Transverse colon (tissue), 4 donors: ENCODE results near the gene CASKIN2. TPM values are rescaled to one million over a fixed set of nuclear protein-coding genes. Genes with fewer than 3 reads are reported as not detected.
A peak's percentile ranks its signal among the peaks of the same experiment; 100 is the strongest.

ENCODE experiments used
- DNase-seq: peaks from one replicate; pipeline ENCODE4 v3.0.0-alpha.2; 2019
- H3K27ac ChIP-seq, 4 donors: fragments of 200-600 bp; sonication (generic); 2 replicates each; pipeline ENCODE4 v1.5.1; 2016 to 2018; ENCODE audit warnings: inconsistent platforms in 4 of 4
- H3K27me3 ChIP-seq: fragments of 200-600 bp; sonication (generic); 2 replicates; pipeline ENCODE4 v1.5.1; 2017; ENCODE audit warnings: inconsistent platforms
- H3K36me3 ChIP-seq, 4 donors: fragments of 200-600 bp; sonication (generic); 2 replicates each; pipeline ENCODE4 v1.5.1; 2017 to 2019; ENCODE audit warnings: inconsistent platforms in 4 of 4
- H3K4me1 ChIP-seq, 4 donors: fragments of 200-600 bp; sonication (generic); 2 replicates each; pipeline ENCODE4 v1.5.1; 2017 to 2020; ENCODE audit warnings: inconsistent platforms in 4 of 4
- H3K4me3 ChIP-seq, 4 donors: fragments of 200-600 bp; sonication (generic); 1 replicate in 1 of 4; 2 replicates in 3 of 4; pipeline versions ENCODE4 v1.5.1 to v1.6.1; 2017 to 2019; ENCODE audit warnings: inconsistent platforms in 4 of 4
- H3K9me3 ChIP-seq, 2 donors: fragments of 200-600 bp; sonication (generic); 2 replicates each; pipeline ENCODE4 v1.5.1; 2017 to 2019; ENCODE audit warnings: inconsistent platforms in 2 of 2
- CTCF ChIP-seq, 5 experiments: fragments of 200-600 bp in 3 of 5; fragments of 450-650 bp in 2 of 5; sonication (generic) in 3 of 5; IDR thresholded peaks; 1 replicate in 2 of 5; 2 replicates in 3 of 5; pipeline ENCODE4 v1.5.1; 2016 to 2017; ENCODE audit warnings: antibody characterized with exemption in 5 of 5, inconsistent platforms in 3 of 5, mild to moderate bottlenecking in 2 of 5, moderate library complexity in 1 of 5
- EP300 ChIP-seq: sonication (generic); formaldehyde crosslinking; IDR thresholded peaks from one replicate; pipeline ENCODE4 v1.6.1; 2017; ENCODE audit warnings: antibody characterized with exemption, low read depth
- POLR2A ChIP-seq: fragments of 450-650 bp; IDR thresholded peaks from one replicate; pipeline ENCODE4 v1.6.1; 2016; ENCODE audit warnings: antibody characterized with exemption, mild to moderate bottlenecking, moderate library complexity
- POLR2AphosphoS5 ChIP-seq, 3 donors: sonication (generic); formaldehyde crosslinking; IDR thresholded peaks; one replicate each; pipeline ENCODE4 v1.6.1; 2016; ENCODE audit warnings: antibody characterized with exemption in 3 of 3
- WGBS, 2 donors: methylation state at CpG; one replicate each; pipeline ENCODE4 v1.1.5; 2018; ENCODE audit warnings: low coverage in 1 of 2; 5-methylcytosine and 5-hydroxymethylcytosine counted together
- in situ Hi-C, 4 donors: fragments of 200-750 bp; cut with MboI; loops; one replicate each; pipeline versions ENCODE4 v1.15.0 to v1.15.1; 2017; ENCODE audit warnings: low sequenced_read_pairs in 3 of 4, low pct_ligation_motif_present in 1 of 4, low pct_unique_long_range_greater_than_20kb in 1 of 4
- intact Hi-C: fragments of 100-400 bp; cut with DNase I; formaldehyde crosslinking; loops from one replicate; pipeline ENCODE4 v1.15.1; 2023; ENCODE audit warnings: low total_unique reads
- total RNA-seq, 4 donors: library from RNA; depleted of rRNA; stranded (reverse); fragments of >200 nt; gene quantifications; one replicate each; pipeline ENCODE4 v1.1.0, GENCODE V29; 2016

CASKIN2 gene
- total RNA-seq, 4 donors from 2014 or later, result 16.5 to 128 (median 24.8) TPM

GRCh38 chr17:75530837-75531720 lies 15.7 kb upstream of the CASKIN2 start:
- Histone ChIP-seq H3K4me3 (no peak overlapping the region), H3K27me3 (no peaks in the 10 kb centered on the region), H3K9me3 (no peaks in the 10 kb centered on the region), H3K4me1 (peaks cover 17 to 74% (median 57%) of the 10 kb centered on the region in 4 donors), H3K27ac (peak overlapping the region; percentile 77 to 87 (median 82)), H3K36me3 (peaks cover 0 to 6% (median 3%) of the 10 kb centered on the region in 4 donors)
- TF ChIP-seq EP300, result no peak
- TF ChIP-seq POLR2AphosphoS5 (IDR thresholded peaks at IDR 0.05), result peak in 1 of 3 donors; percentile 3
- intact Hi-C loops (no loop called here), in situ Hi-C loops (no loop called here)
- WGBS, 2 donors, result 70 to 90% methylated on average over 5 to 19 of the region's 19 CpGs
- no peak for DNase-seq

- peak; percentile 82 for DNase-seq
- no peaks in the 10 kb centered on the region for H3K27me3 ChIP-seq
- H3K27ac ChIP-seq, result peak overlapping the region; percentile 87 to 96 (median 92)
- in situ Hi-C loops, result no loop called here
- peak overlapping the region; percentile 65 to 97 (median 76) for H3K4me3 ChIP-seq
- no peaks in the 10 kb centered on the region for H3K36me3 ChIP-seq
- TF ChIP-seq CTCF (IDR thresholded peaks at IDR 0.05) (no peak), POLR2AphosphoS5 (IDR thresholded peaks at IDR 0.05) (peak; percentile 74 to 90 (median 88)), POLR2A (peak; percentile 89), EP300 (no peak)
- H3K4me1 ChIP-seq, result peaks cover 0 to 53% (median 34%) of the 10 kb centered on the region in 4 donors
- 31 to 50% methylated on average over 4 to 13 of the region's 13 CpGs for WGBS, 2 donors
- no peaks in the 10 kb centered on the region for H3K9me3 ChIP-seq
- intact Hi-C loops, result no loop called here
Measured at GRCh38 chr17:75526555-75527270, 11.4 kb upstream of the CASKIN2 start.

- no peak for TF ChIP-seq POLR2A
- no peak for TF ChIP-seq CTCF (IDR thresholded peaks at IDR 0.05)
- no peak for TF ChIP-seq POLR2AphosphoS5 (IDR thresholded peaks at IDR 0.05)
- TF ChIP-seq EP300, result no peak
- in situ Hi-C loops, result no loop called here
- DNase-seq, result peak; percentile 45
- H3K9me3 ChIP-seq, result no peaks in the 10 kb centered on the region
- intact Hi-C loops, result no loop called here
- peak overlapping the region; percentile 87 to 96 (median 92) for H3K27ac ChIP-seq
- 5 to 6% methylated on average over 6 to 43 of the region's 60 CpGs for WGBS, 2 donors
- H3K36me3 ChIP-seq, result peaks cover 0 to 4% (median 0%) of the 10 kb centered on the region in 4 donors
- peak overlapping the region; percentile 65 to 97 (median 76) for H3K4me3 ChIP-seq
- H3K27me3 ChIP-seq, result no peaks in the 10 kb centered on the region
- peaks cover 0 to 46% (median 27%) of the 10 kb centered on the region in 4 donors for H3K4me1 ChIP-seq
Measured at GRCh38 chr17:75525806-75526554, 10.6 kb upstream of the CASKIN2 start.

- TF ChIP-seq POLR2A (peak; percentile 81), POLR2AphosphoS5 (IDR thresholded peaks at IDR 0.05) (peak; percentile 9 to 87 (median 83)), CTCF (IDR thresholded peaks at IDR 0.05) (peak; percentile 26 to 68 (median 47)), EP300 (no peak)
- Histone ChIP-seq H3K4me3 (peak within 1 kb of the TSS; percentile 65 to 97 (median 76)), H3K4me1 (peaks cover 0 to 38% (median 20%) of the 10 kb centered on the region in 4 donors), H3K27me3 (no peaks in the 10 kb centered on the region), H3K9me3 (no peaks in the 10 kb centered on the region), H3K36me3 (peaks cover 0 to 5% (median 0%) of the 10 kb centered on the region in 4 donors), H3K27ac (peak within 1 kb of the TSS; percentile 87 to 96 (median 92))
- 0 to 2% methylated on average over 12 to 18 of the region's 108 CpGs for WGBS, 2 donors
- intact Hi-C loops, result no loop called here
- peak; percentile 94 for DNase-seq
- in situ Hi-C loops, result no loop called here
Measured at GRCh38 chr17:75524970-75525805, 9.9 kb upstream of the CASKIN2 start, which contains the start of gene LLGL2. Gene LLGL2, plus strand, starts transcription at chr17:75525697. Its CDS starts 17,730 bp downstream, at chr17:75543427.
